HepG2 (cell line): ENCODE measurements around the gene BANP.

Experiments
- NR1H2 ChIP-seq: sonication (generic); formaldehyde crosslinking; IDR thresholded peaks from 2 replicates; pipeline ENCODE4 v1.8.1; 2022; ENCODE audit warnings: low read depth, missing genetic modification reagents, borderline replicate concordance
- POLR2A ChIP-seq, 2 experiments: IDR thresholded peaks; 2 replicates each; pipeline ENCODE4 v1.6.1; 2011; ENCODE audit warnings: low read depth in 2 of 2, low read length in 2 of 2, mild to moderate bottlenecking in 1 of 2, moderate library complexity in 1 of 2; ENCODE audit not compliant: insufficient read depth in 1 of 2
- TF ChIP-seq, protein P1 (sequence below): sonication (generic); formaldehyde crosslinking; IDR thresholded peaks from 2 replicates; pipeline ENCODE4 v1.5.0; 2020; ENCODE audit warnings: mild to moderate bottlenecking, missing genetic modification reagents, moderate library complexity

DNA sequence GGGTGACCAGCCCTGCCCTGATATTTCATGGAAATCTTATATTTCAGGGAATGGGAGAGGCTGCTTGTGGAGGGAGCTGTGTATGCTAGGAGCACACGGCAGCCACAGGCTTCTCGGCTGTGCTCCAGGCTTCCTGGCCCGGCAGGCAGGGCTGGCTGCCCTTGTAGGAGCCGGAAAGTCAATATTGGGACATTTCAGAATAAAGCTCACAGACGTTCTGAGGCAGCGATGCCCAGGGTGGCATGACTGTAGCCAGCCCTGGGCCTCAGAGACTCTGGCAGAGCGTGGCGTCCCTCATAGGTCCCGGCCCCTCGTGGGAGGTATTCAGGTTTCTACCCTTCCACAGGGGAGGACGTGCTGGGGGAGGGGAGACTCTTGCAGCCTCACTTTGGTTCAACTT lies 65.7 kb downstream of the BANP start:
- TF ChIP-seq NR1H2 (CRISPR knock-in tag) (no peak), POLR2A (IDR thresholded peaks at IDR 0.05; ENCODE audit: insufficient read depth in 1 of 2, low read depth in 2 of 2, low read length in 2 of 2) (no peak)
- TF ChIP-seq, protein P1, sequence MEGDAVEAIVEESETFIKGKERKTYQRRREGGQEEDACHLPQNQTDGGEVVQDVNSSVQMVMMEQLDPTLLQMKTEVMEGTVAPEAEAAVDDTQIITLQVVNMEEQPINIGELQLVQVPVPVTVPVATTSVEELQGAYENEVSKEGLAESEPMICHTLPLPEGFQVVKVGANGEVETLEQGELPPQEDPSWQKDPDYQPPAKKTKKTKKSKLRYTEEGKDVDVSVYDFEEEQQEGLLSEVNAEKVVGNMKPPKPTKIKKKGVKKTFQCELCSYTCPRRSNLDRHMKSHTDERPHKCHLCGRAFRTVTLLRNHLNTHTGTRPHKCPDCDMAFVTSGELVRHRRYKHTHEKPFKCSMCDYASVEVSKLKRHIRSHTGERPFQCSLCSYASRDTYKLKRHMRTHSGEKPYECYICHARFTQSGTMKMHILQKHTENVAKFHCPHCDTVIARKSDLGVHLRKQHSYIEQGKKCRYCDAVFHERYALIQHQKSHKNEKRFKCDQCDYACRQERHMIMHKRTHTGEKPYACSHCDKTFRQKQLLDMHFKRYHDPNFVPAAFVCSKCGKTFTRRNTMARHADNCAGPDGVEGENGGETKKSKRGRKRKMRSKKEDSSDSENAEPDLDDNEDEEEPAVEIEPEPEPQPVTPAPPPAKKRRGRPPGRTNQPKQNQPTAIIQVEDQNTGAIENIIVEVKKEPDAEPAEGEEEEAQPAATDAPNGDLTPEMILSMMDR (CRISPR knock-in tag) = no peak
